ENCODE measurements around the gene LONP2. TPM values are rescaled to one million over a fixed set of nuclear protein-coding genes. Genes with fewer than 3 reads are reported as not detected.

Gene LONP2
- total and polyA plus RNA-seq, 2 of the 13 experiments (the other 11 are each of a cell fraction or from before 2014, with no cell fraction given), result 39.2 to 63.3 TPM

DNA sequence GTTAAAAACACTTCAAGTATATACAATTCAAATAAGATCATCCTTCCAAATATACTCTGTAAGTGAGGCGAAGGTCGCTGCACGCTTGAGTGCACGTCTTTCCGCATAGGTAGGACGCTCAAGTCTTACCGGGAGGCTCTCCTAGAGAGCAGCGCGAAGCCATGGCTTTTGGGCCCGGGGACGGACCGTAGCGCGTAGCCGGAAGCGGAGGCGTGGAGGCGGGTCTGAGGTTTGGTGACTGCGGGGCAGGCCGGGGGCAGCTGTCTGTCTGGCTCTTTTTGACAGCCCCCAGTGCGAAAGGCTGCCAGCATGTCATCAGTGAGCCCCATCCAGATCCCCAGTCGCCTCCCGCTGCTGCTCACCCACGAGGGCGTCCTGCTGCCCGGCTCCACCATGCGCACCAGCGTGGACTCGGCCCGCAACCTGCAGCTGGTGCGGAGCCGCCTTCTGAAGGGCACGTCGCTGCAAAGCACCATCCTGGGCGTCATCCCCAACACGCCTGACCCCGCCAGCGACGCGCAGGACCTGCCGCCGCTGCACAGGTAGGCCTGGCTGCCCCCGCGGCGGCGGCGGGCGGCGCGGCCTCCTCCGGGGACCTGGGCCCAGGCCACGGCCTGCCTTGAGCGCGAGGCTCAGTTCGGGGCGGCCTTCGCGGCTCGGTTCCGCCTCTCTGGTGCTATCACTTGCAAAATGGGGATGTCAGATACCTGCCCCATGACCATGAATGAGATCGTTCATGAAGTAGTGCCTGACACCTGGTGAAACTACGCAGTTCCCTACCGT is at the start of gene LONP2 (continued):
- peak; percentile 98 for TF ChIP-seq ZNF446 (CRISPR knock-in tag; IDR thresholded peaks at IDR 0.05)
- no peak for TF ChIP-seq NFE2L2 (IDR thresholded peaks at IDR 0.05; ENCODE audit: low read length)
- TF ChIP-seq PHF20 (CRISPR knock-in tag; IDR thresholded peaks at IDR 0.05), result peak; percentile 95
- TF ChIP-seq POLR2G (IDR thresholded peaks at IDR 0.05; ENCODE audit: low read depth, low read length), result peak; percentile 94
- peak; percentile 64; the same call in 1 of the 2 replicates for TF ChIP-seq ZNF329 (CRISPR knock-in tag; IDR thresholded peaks at IDR 0.05; ENCODE audit: low read depth)
- peak; percentile 72; the same call in 1 of the 2 replicates for TF ChIP-seq ZKSCAN8 (CRISPR knock-in tag; IDR thresholded peaks at IDR 0.05; ENCODE audit: borderline replicate concordance)
- TF ChIP-seq HMG20B (CRISPR knock-in tag; conservative IDR thresholded peaks at IDR 0.05), result peak; percentile 86
- TF ChIP-seq NONO (IDR thresholded peaks at IDR 0.05), result no peak
- TF ChIP-seq NONO (CRISPR knock-in tag; conservative IDR thresholded peaks at IDR 0.05), result peak; percentile 82
- peak; percentile 61; the same call in 1 of the 2 replicates for TF ChIP-seq ZNF335 (CRISPR knock-in tag; IDR thresholded peaks at IDR 0.05)
- peak; percentile 30; the same call in 1 of the 2 replicates for TF ChIP-seq ZNF343 (CRISPR knock-in tag; IDR thresholded peaks at IDR 0.05)
- TF ChIP-seq, protein P1, sequence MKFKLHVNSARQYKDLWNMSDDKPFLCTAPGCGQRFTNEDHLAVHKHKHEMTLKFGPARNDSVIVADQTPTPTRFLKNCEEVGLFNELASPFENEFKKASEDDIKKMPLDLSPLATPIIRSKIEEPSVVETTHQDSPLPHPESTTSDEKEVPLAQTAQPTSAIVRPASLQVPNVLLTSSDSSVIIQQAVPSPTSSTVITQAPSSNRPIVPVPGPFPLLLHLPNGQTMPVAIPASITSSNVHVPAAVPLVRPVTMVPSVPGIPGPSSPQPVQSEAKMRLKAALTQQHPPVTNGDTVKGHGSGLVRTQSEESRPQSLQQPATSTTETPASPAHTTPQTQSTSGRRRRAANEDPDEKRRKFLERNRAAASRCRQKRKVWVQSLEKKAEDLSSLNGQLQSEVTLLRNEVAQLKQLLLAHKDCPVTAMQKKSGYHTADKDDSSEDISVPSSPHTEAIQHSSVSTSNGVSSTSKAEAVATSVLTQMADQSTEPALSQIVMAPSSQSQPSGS (CRISPR knock-in tag; IDR thresholded peaks at IDR 0.05), result peak; percentile 81
- peak; percentile 94 for TF ChIP-seq ATF1 (CRISPR knock-in tag; IDR thresholded peaks at IDR 0.05)
- no peak; the same call in 1 of the 2 replicates for TF ChIP-seq ZBTB7B (CRISPR knock-in tag; IDR thresholded peaks at IDR 0.05)
- TF ChIP-seq ZNF564 (CRISPR knock-in tag; IDR thresholded peaks at IDR 0.05), result peak; percentile 93
- TF ChIP-seq JUNB (CRISPR knock-in tag; IDR thresholded peaks at IDR 0.05; ENCODE audit: borderline replicate concordance), result no peak
- TF ChIP-seq ZNF383 (CRISPR knock-in tag; IDR thresholded peaks at IDR 0.05; ENCODE audit: borderline replicate concordance), result peak; percentile 48; the same call in 1 of the 2 replicates
- TF ChIP-seq, protein P2, sequence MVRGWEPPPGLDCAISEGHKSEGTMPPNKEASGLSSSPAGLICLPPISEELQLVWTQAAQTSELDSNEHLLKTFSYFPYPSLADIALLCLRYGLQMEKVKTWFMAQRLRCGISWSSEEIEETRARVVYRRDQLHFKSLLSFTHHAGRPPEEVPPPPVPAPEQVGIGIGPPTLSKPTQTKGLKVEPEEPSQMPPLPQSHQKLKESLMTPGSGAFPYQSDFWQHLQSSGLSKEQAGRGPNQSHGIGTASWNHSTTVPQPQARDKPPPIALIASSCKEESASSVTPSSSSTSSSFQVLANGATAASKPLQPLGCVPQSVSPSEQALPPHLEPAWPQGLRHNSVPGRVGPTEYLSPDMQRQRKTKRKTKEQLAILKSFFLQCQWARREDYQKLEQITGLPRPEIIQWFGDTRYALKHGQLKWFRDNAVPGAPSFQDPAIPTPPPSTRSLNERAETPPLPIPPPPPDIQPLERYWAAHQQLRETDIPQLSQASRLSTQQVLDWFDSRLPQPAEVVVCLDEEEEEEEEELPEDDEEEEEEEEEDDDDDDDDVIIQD (CRISPR knock-in tag; IDR thresholded peaks at IDR 0.05; ENCODE audit: low read depth), result peak; percentile 87
- TF ChIP-seq SP1 (IDR thresholded peaks at IDR 0.05), result no peak
- TF ChIP-seq SP1 (CRISPR knock-in tag; IDR thresholded peaks at IDR 0.05), result peak; percentile 92
